Left ventricle myocardium superior (tissue), 1 donor: ENCODE measurements around the gene RASSF5. TPM values are rescaled to one million over a fixed set of nuclear protein-coding genes. Genes with fewer than 3 reads are reported as not detected.

Experiments used
- ATAC-seq: fragments of 200-7000 bp; cut with Tn5 transposase; one replicate; pipeline ENCODE4 v1.9.1; 2020; ENCODE audit warnings: mild to moderate bottlenecking, moderate library complexity
- DNase-seq: peaks from one replicate; pipeline ENCODE4 v3.0.0-alpha.2; 2020
- intact Hi-C: fragments of 100-400 bp; cut with micrococcal nuclease; formaldehyde crosslinking; loops from one replicate; pipeline ENCODE4 v1.11.0; 2022
- total RNA-seq: library from RNA; stranded (reverse); fragmentation: NEBNext Ultra II Directional; extraction: Animal tissue kit (Norgen Biotek cat#: 25700); gene quantifications from one replicate; pipeline ENCODE4 v1.2.1, GENCODE V29; 2021
- donor health status: DM: no; HTN: yes; CAD: no; lungs with severe emphysema.

The RASSF5 gene
- total RNA-seq, 1 donor from 2014 or later = 4.2 TPM

- intact Hi-C loops = no loop called here
- no peak for DNase-seq
Measured at GRCh38 chr1:206509612-206510257, 2.4 kb downstream of the RASSF5 start.

GRCh38 chr1:206510371-206510770, 3.0 kb downstream of the RASSF5 start:
- intact Hi-C loops = no loop called here
- no peak for DNase-seq

More at GRCh38 chr1:206509612-206510257, 2.4 kb downstream of the RASSF5 start:
- ATAC-seq = no peak

GRCh38 chr1:206511362-206512057, 4.2 kb downstream of the RASSF5 start:
- no peak for DNase-seq
- ATAC-seq = no peak
- intact Hi-C loops = no loop called here

More at GRCh38 chr1:206510371-206510770, 3.0 kb downstream of the RASSF5 start:
- ATAC-seq = no peak

GRCh38 chr1:206512058-206512850, 4.9 kb downstream of the RASSF5 start:
- DNase-seq = no peak
- ATAC-seq = no peak
- intact Hi-C loops = no loop called here

GRCh38 chr1:206512851-206513180, 5.5 kb downstream of the RASSF5 start:
- DNase-seq (no peak), ATAC-seq (no peak)
- intact Hi-C loops = no loop called here

GRCh38 chr1:206513312-206514111, 6.2 kb downstream of the RASSF5 start:
- ATAC-seq = peak; percentile 87
- intact Hi-C loops = no loop called here

GRCh38 chr1:206514813-206515387, 7.6 kb downstream of the RASSF5 start:
- no peak for ATAC-seq
- no peak for DNase-seq
- intact Hi-C loops = no loop called here

More at GRCh38 chr1:206513312-206514111, 6.2 kb downstream of the RASSF5 start:
- DNase-seq = peak; percentile 76

GRCh38 chr1:206516728-206516990, 9.3 kb downstream of the RASSF5 start:
- ATAC-seq (no peak), DNase-seq (no peak)
- intact Hi-C loops = no loop called here

GRCh38 chr1:206517784-206518183, 10.5 kb downstream of the RASSF5 start:
- intact Hi-C loops = no loop called here

GRCh38 chr1:206518206-206518605, 10.9 kb downstream of the RASSF5 start:
- intact Hi-C loops = no loop called here
- ATAC-seq (no peak), DNase-seq (no peak)

More at GRCh38 chr1:206517784-206518183, 10.5 kb downstream of the RASSF5 start:
- no peak for DNase-seq
- no peak for ATAC-seq

GRCh38 chr1:206518743-206519142, 11.4 kb downstream of the RASSF5 start:
- ATAC-seq = no peak
- no peak for DNase-seq
- intact Hi-C loops = no loop called here

- ATAC-seq = peak; percentile 40
- DNase-seq = no peak
- intact Hi-C loops = no loop called here
Measured at GRCh38 chr1:206521127-206521526, 13.8 kb downstream of the RASSF5 start.

- peak; percentile 79 for ATAC-seq
- intact Hi-C loops = no loop called here
- no peak for DNase-seq
Measured at GRCh38 chr1:206521694-206522402, 14.5 kb downstream of the RASSF5 start.

- no peak for DNase-seq
- no peak for ATAC-seq
- intact Hi-C loops = no loop called here
Measured at GRCh38 chr1:206524739-206525364, 17.5 kb downstream of the RASSF5 start.

- ATAC-seq = no peak
- intact Hi-C loops = no loop called here
- no peak for DNase-seq
Measured at GRCh38 chr1:206526064-206526911, 19.0 kb downstream of the RASSF5 start.

- no peak for DNase-seq
- no peak for ATAC-seq
- intact Hi-C loops = no loop called here
Measured at GRCh38 chr1:206529425-206529824, 22.1 kb downstream of the RASSF5 start.

- intact Hi-C loops = no loop called here
- ATAC-seq (no peak), DNase-seq (no peak)
Measured at GRCh38 chr1:206532368-206532767, 25.0 kb downstream of the RASSF5 start.
